Measurements from ENCODE around the gene SYTL2.
"Not testable (repeated sequence)": the region's sequence is repeated elsewhere in the genome, so short reads cannot be mapped to it uniquely, and the experiment has no call there.

SYTL2 gene

DNA sequence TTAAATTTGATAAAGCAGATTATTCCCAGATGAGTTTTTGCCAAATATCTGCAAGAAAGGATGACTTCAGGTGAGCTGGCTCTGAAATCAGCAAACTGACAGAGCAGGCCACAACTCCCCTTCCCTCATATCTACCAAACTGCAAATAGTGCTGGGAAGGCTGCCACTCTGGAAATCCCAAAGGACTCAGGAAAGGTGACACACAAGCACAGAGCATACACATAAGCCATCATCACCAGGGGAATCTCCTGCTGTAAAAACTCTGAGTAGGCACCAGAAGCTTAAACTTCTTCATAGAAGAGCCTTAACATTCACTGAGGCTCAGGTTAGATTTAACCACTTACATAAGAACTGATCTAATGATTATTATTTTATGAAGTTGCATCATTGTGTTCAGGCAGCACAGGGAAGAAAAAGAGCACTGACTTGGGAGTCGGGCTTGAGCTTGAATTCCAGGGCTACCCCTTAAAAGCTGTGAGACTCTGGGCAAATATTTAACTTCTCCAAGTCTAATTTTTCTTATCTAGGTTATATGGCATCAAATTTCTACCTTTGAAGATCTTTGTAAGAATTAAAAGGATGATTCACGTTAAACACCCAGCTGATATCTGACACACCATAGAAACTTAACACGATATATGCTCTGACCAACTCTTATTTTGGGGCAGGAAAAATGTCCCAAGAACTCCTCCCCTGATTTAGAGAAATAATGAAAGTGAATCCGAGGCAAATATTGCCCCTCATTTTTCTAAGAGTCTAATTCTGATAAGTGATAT, 15.0 kb downstream of the SYTL2 start:
- no peak for DNase-seq

DNA sequence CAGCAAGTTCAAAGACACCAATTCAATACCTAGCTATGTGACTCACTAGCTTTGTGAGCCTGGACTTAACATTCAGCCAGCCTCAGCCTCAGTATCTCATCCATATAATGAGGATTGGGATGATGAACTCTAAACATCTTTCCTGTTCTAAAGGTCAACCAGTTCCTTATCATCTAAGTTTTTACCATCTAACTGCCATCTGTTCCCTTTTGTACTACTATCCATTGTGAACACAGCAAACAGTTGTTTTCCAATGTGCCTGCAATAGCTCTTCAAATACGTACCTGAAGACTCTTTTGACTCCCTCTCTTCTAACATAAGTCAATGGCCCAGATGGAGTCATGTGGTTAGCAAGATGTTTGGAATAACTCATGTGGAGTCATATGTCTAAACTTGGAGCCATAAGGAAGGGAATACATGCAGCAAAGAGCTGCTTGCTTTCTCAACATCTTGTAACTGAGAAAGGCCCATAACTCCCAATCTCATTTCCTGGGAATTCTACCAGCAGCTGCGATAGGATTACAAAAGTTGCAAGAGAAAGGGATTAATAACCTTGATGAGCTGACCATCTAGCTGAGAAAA, 19.4 kb downstream of the SYTL2 start:
- DNase-seq = no peak

- DNase-seq = no peak
Observed at GRCh38 chr11:85787809-85788760, 22.9 kb downstream of the SYTL2 start.

DNA sequence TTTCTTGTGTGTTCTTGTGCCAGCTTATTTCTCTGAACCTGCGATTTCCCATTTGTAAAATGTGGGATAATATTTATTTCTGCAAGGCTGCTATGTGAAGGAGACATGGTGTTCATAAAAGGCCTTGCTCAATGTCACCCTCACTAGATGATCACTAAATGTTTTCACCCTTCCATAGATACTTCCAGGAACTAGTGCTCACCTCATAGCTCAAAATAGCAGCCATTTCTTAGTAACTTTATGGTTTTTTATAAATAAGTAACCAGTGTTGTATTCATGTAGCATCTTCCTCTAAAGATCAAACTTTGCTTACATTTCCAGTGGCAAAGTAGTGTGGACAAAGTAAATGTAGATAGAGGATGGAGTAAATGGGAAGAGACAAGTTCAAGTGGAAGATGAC, 23.8 kb downstream of the SYTL2 start:
- DNase-seq = no peak

DNA sequence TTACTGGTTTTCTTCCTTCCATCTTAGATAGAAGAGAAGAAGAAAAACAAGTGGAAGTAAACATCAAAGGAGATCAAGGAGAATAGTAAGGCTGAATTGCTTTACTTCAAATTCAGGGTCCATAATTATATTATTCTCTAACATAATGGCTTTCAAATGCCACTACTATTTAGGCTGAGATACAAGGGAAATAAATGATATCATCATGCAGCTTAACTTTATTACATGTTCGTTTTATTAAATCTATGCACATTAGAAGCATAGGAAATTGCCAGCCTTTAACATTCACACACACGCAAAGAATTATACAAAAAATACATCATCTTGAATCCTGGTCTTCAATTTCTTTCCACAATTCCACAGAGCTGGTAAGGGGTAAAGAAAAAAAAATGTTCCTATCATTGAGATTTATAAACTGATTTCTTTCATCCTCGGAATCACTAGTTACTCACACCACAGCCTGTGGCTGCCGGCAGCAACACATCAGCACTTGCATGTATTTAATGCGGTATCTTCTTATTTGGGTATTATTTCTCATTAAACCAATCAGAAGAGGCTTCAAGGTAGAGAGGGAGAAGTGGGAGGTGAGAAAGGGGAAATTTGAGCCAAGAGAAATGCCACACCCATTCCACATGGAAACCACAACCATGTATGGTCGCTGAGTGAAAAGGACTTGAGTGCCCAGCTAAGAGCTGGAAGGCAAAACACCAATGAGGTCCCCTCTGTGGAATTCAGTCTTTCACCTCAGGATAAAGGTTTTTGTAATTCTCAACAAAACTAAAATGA, 26.3 kb downstream of the SYTL2 start:
- DNase-seq = no peak

DNA sequence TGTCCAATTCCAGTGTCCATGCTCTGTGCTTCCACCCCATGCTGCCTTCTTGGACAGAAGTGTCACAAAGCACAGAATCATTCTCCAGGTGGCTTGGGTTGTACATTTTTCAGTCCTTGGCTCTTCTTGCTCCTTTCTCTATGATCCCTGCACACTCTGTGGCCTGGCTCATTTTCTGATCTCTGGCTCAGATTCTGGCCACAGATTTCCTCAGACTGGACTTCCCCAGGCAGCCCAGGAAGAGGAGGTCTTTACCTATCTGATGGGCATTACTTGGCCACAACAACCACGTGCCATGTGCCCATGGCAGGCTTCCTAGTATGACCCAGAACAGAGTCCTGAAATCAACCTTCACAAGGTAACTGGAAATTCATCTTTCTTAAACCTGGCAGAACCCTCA, 27.2 kb downstream of the SYTL2 start:
- DNase-seq = no peak

GRCh38 chr11:85780780-85781517, 30.0 kb downstream of the SYTL2 start:
- DNase-seq = not testable (repeated sequence)

- no peak for DNase-seq
Observed at GRCh38 chr11:85779956-85780640, 30.8 kb downstream of the SYTL2 start.

GRCh38 chr11:85777603-85777972, 33.4 kb downstream of the SYTL2 start:
- DNase-seq = not testable (repeated sequence)

DNA sequence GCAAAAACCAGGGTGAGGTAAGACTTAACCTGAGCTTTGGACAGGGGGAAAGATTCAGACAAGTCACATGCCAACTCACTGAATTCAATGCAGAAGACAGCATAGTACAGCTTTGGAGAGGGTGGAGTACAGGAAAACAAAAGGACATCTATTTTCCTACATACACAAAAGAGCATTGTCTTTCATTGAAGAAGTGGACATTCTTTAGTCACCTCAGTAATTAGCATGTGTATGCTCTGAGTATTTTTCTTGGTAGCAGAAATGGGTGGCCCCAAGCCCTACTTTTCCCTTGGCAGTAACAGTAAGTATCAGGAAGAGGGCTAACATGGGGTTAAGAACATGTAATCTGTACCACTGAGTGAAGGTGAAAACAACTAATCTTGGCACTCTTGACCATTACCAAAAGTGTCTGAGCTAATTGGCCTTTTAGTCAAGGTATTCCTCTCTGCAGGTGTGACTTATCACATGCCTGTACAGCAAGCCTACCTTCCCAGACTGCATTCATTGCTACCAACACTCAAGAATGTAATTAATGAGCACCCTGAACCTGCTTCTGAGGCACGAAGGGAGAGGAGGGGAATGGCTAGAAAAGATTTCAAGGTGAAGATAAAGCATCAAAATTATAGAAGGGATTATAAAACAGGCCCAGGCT, 33.9 kb downstream of the SYTL2 start:
- DNase-seq = no peak

- no peak for DNase-seq
Observed at GRCh38 chr11:85774256-85775101, 36.5 kb downstream of the SYTL2 start.

DNA sequence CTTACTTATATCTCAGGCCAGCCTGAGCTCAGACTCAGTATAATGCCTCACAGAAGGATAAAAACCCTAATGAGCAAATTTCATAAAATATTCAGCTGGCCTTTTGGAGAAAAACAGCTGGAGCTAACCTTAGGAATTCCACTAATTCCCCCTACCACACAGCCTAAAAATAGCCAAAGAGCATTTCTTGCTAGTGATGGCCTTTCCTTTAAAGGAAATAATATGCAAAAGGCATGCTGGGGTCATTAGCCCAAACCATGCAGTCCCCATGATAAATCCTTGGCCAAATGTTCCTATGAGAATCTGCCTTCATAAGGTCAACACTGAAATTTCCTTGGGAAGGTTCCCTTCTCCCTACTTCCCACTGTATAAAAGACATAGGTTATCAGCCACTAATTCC, 38.2 kb downstream of the SYTL2 start:
- no peak for DNase-seq

DNA sequence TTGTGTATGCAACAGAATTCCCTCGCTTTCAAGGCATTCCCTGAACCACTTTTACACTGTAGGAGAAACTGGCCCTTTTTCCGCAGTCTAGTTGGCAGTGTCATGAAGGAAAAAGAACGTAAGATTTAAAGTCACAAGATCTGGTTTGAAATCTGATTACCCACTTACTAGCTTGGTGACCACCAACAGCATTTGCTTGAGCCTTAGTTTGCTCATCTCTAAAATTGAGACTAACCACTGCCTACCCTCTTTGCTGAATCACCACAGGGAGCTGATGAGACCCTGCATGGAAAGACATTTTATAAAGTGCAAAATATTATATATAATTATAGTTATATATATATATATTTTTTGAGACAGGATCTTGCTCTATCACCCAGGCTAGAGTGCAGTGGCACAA, 39.4 kb downstream of the SYTL2 start:
- no peak for DNase-seq

DNA sequence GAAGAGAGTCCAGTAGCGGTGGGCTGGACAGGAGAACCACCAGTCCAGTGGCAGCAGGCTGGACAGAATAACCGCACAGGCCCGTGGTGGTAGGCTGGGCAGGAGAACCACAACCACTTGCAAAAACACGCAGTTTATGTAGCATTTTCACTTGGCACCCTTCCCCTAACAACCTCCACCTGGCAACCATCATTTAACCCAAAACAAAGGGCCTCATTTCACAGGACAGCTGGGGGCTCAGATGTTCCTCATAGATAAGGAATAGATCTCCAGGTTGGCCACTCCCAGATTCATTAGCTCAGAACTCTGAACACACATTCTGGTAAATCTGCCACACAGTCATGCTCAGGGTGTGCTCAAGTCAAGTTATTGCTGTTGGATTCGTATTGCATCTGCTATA, 41.2 kb downstream of the SYTL2 start:
- no peak for DNase-seq

DNA sequence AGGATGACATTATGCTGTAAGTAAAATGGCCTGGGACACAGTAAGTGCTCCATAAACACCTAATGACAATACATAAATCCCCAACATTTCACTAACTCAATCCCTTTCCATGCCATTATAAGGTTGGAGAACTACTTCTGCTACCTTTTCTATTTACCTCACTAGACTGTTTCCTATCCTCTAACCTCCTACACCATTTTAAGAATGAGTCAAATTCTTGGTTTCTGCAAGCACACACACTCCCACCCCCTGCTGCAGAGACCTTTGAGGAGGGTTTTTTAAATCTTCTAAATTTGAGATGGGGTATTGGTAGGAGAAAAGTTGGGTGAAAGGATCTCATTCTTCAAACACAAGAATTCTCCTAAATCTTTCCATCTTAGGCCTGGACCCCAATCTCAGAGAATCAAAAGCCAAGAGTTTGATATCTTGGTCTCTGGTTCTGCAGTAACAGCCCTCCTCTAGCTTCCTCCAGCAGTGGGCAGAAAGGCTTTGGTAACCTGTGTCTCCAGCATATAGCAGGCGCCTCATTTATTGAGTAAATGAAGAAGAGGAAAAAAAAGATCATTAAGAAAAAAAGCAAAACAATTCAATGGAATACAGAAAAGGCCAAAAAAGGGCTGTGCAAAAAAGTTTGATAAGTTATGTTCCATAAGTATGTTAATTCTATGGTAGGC, 42.3 kb downstream of the SYTL2 start:
- no peak for DNase-seq

- no peak for DNase-seq
Observed at GRCh38 chr11:85767246-85767945, 43.5 kb downstream of the SYTL2 start.

- DNase-seq = no peak
Observed at GRCh38 chr11:85766721-85767161, 44.2 kb downstream of the SYTL2 start.

GRCh38 chr11:85764796-85765195, 46.1 kb downstream of the SYTL2 start:
- no peak for DNase-seq

DNA sequence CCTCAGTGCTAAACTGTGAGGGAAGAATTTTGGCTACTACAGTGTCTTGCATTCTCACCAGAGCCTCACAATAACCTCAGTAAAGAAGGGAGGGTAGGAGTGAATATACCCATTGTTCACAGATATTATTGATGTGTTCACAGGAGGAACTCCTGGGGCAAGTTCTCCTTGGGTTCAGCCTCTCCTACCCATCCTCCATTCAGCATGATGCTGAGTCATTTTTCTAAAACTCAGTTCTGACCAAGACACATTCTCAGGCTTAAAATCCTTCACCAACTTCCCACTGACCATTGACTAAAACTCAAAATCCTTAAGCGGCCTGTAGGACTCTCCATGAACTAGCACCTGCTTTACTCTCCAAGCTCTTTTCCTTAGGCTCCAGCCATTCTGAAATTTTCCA, 48.7 kb downstream of the SYTL2 start:
- DNase-seq = no peak
